Activated CD4-positive, alpha-beta T cell treated with anti-CD3 and anti-CD28 coated beads for 48 hours (primary cell): Measurements from ENCODE around the gene HECTD3.
"Not testable (repeated sequence)": the region's sequence is repeated elsewhere in the genome, so short reads cannot be mapped to it uniquely, and the experiment has no call there.

Source experiments
- DNase-seq: peaks from one replicate; pipeline ENCODE4 v3.0.0-alpha.2; 2020

HECTD3 gene

DNA sequence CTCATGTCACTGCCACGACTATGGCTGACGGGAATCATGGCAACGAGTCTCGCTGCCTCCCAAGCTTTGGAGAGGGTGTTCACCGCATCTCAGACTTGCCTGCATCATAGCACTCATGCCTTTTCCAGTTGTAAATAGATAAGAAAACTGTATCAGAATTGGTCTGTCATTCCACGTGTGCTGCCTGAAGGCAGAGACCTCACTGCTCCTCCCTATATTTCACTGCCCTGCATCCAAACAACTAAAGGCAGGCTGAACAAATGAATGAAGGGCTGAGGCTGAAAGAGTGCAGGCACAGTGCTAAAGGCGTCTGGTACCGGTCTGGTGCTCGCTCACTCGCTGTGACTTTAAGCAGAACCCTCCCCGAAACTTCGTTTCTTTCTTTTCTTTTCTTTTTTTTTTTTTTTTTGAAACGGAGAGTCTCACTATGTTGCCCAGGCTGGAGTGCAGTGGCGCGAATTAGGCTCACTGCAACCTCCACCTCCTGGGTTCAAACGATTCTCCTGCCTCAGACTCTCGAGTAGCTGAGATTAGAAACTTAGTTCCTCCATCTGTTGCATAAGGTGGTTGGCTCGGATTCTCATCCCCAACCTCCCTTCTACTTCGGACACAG is 25.3 kb downstream of the HECTD3 start:
- DNase-seq, result no peak

DNA sequence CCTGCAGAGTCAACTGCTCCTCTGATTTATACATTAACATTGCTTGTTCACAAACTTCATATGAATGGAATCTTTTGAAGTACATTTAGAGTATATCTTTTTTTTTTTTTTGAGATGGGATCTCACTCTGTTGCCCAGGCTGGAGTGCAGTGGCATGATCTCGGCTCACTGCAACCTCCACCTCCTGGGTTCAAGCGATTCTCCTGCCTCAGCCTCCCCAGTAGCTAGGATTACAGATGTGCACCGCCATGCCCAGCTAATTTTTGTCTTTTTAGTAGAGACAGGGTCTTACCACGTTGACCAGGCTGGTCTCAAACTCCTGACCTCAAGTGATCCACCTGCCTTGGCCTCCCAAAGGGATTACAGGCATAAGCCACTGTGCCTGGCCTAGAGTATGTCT is 33.8 kb downstream of the HECTD3 start:
- DNase-seq, result not testable (repeated sequence)

DNA sequence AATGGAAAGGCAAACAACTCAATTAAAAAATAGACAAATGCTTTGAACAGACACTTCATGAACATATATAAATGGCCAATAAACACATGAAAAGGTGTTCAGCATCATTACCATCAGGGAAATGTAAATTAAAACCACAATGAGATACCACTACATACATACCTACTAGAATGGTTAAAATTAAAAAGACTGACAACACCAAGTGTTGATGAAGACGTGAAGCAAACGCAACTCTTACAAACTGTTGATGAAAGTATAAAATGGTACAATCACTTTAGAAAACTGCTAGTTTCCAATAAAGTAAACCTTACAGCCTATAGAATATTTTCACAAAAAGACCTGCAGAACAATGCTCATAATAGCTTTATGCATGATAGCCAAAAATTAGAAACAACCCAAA is 34.9 kb downstream of the HECTD3 start:
- DNase-seq, result no peak

DNA sequence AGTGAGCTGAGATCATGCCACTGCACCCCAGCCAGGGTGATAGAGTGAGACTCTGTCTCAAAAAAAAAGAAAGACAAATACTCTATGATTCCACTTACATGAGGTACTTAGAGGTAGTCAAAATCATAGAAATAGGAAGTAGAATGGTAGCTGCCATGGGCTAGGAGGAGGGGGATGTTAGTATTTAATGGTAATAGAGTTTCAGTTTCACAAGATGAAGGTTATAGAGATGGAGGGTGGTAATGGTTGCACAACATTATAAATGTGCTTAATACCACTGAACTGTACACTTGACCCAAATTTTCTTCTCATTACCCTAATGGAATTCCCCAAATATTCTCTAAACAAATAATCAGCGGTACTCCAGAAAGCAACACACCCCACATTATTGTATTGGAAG is 37.5 kb downstream of the HECTD3 start:
- DNase-seq, result no peak

DNA sequence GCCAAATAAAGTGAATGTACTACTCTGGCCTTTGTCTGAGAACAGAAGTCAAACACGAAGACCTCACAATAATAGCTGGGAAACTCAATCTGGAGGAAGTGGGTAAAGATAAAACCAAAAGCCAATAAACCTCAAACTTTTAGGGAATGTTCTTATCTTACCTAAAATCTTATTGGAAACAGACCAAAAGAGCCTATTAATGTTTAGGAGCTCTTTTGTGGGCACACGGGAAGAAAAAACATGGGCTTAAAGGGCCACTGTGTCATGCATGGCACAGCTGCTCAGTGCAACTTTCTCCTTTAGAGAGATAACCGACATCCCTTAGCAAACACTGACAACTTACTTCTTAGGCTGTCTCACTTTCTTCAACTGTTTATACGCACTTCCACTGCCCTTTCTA is 40.8 kb downstream of the HECTD3 start:
- DNase-seq, result no peak

DNA sequence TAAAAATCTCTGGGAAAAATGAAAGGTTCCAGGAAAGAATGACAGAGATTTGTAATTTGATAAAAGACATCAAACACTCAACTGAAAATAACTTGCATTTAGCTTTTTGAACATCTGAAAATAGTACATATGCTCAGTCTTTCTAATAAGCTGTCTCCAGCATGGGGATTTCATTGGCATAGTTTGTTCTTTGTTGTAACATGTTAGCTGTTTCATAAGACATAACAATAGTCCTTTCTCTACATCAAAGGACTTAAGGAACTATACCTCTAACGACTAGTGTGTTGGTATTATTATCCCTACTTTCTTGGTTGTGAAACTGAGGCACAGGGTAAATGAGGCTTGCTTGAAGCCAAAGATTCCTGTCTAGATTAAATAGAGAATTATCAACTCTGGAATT is 46.7 kb downstream of the HECTD3 start:
- no peak for DNase-seq

DNA sequence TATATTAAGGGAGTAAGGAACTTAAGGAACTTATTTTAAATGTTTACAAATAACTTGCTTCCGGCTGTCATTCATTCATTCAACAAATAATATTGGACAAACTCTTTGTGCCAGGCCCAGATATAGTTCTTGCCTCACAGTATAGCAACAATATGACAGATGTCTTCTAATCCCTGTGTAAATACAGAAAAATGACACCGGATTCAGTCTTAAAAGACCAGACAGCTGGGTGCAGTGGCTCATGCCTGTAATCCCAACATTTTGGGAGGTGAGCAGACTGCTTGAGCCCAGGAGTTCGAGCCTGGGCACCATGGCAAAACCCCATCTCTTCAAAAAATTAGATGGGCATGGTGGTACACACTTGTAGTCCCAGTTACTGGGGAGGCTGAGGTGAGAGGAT is 48.4 kb downstream of the HECTD3 start:
- DNase-seq, result no peak

DNA sequence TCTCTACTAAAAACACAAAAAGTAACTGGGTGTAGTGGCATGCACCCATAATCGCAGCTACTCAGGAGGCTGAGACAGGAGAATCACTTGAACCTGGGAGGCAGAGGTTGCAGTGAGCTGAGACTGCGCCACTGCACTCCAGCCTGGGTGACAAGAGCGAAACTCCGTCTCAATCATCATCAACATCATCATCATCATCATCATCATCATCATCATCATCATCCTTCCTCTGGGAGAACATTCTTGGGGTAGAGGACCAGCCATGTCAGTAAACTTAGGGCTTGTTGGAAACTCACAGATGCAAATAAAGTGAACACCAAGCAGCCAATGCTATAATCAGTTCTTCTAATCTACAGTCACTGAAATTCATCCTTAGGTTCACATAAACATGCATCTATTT is 49.1 kb downstream of the HECTD3 start:
- not testable (repeated sequence) for DNase-seq

DNA sequence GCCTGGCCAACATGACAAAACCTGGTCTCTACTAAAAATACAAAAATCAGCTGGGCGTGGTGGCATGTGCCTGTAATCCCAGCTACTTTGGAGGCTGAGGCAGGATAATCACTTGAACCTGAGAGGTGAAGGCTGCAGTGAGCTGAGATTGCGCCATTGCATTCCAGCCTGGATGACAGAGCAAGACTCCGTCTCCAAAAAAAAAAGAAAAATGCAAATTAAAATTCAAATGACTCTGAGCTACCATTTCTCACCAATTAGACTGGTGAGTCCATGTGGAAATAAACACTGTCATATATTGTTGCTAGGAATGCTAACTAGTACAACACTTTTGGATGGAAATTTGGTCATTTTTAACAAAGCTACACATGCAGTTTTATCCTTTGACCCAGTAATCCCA is 53.6 kb downstream of the HECTD3 start:
- not testable (repeated sequence) for DNase-seq

DNA sequence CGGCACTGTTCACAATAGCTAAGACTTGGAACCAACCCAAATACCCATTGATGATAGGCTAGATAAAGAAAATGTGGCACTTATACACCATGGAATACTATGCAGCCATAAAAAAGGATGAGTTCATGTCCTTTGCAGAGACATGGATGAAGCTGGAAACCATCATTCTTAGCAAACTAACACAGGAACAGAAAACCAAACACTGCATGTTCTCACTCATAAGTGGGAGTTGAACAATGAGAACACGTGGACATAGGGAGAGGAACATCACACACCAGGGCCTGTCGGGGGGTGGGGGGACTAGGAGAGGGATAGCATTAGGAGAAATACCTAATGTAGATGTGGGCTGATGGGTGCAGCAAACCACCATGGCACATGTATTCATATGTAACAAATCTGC is 55.0 kb downstream of the HECTD3 start:
- DNase-seq, result not testable (repeated sequence)
